Gastroesophageal sphincter (tissue), 4 donors: ENCODE measurements around the gene CDH15. TPM values are rescaled to one million over a fixed set of nuclear protein-coding genes. Genes with fewer than 3 reads are reported as not detected.

Experiments
- ATAC-seq: fragments of 150-250 bp; one replicate; pipeline ENCODE4 v1.9.1; 2016; ENCODE audit warnings: mild to moderate bottlenecking, moderate library complexity
- H3K27ac ChIP-seq, 4 donors: fragments of 200-600 bp; sonication (generic) in 3 of 4; 1 replicate in 3 of 4; 2 replicates in 1 of 4; pipeline ENCODE4 v1.5.1; 2016 to 2019
- H3K27me3 ChIP-seq: fragments of 200-600 bp; sonication (generic); one replicate; pipeline ENCODE4 v1.5.1; 2019
- H3K36me3 ChIP-seq, 2 donors: fragments of 200-600 bp; sonication (generic); one replicate each; pipeline ENCODE4 v1.5.1; 2019; ENCODE audit warnings: control low read depth in 1 of 2
- H3K4me1 ChIP-seq, 3 donors: fragments of 200-600 bp; sonication (generic); 1 replicate in 2 of 3; 2 replicates in 1 of 3; pipeline ENCODE4 v1.5.1; 2016 to 2019; ENCODE audit warnings: control low read depth in 2 of 3
- H3K4me3 ChIP-seq, 2 donors: fragments of 200-600 bp; sonication (generic); one replicate each; pipeline ENCODE4 v1.5.1; 2019; ENCODE audit warnings: mild to moderate bottlenecking in 1 of 2, moderate library complexity in 1 of 2
- H3K9me3 ChIP-seq, 3 donors: fragments of 200-600 bp; sonication (generic); one replicate each; pipeline ENCODE4 v1.5.1; 2017 to 2019; ENCODE audit warnings: control low read depth in 2 of 3
- EP300 ChIP-seq: sonication (generic); formaldehyde crosslinking; IDR thresholded peaks from one replicate; pipeline ENCODE4 v1.6.1; 2017; ENCODE audit warnings: antibody characterized with exemption, mild to moderate bottlenecking
- POLR2A ChIP-seq, 2 donors: fragments of 450-650 bp; IDR thresholded peaks; one replicate each; pipeline ENCODE4 v1.6.1; 2017; ENCODE audit warnings: antibody characterized with exemption in 2 of 2, mild to moderate bottlenecking in 2 of 2, moderate library complexity in 1 of 2
- POLR2AphosphoS5 ChIP-seq: sonication (generic); formaldehyde crosslinking; IDR thresholded peaks from one replicate; pipeline ENCODE4 v1.6.1; 2017; ENCODE audit warnings: antibody characterized with exemption
- WGBS, 2 donors: methylation state at CpG; one replicate each; pipeline ENCODE4 v1.1.5; 2018; ENCODE audit warnings: low coverage in 1 of 2; 5-methylcytosine and 5-hydroxymethylcytosine counted together
- total RNA-seq, 4 donors: library from RNA; depleted of rRNA; stranded (reverse); fragments of >200 nt; gene quantifications; one replicate each; pipeline ENCODE4 v1.1.0, GENCODE V29; 2016
- TF ChIP-seq, protein P1 (sequence below), 4 experiments: fragments of 200-600 bp in 2 of 4; fragments of 450-650 bp in 2 of 4; sonication (generic) in 1 of 4; IDR thresholded peaks; one replicate each; pipeline ENCODE4 v1.5.1; 2017 to 2019; ENCODE audit warnings: antibody characterized with exemption in 4 of 4, mild to moderate bottlenecking in 2 of 4, moderate library complexity in 2 of 4

CDH15 gene
- total RNA-seq, 4 donors from 2014 or later, result 0.15 to 1.1 (median 0.27) TPM; not detected in 1

DNA sequence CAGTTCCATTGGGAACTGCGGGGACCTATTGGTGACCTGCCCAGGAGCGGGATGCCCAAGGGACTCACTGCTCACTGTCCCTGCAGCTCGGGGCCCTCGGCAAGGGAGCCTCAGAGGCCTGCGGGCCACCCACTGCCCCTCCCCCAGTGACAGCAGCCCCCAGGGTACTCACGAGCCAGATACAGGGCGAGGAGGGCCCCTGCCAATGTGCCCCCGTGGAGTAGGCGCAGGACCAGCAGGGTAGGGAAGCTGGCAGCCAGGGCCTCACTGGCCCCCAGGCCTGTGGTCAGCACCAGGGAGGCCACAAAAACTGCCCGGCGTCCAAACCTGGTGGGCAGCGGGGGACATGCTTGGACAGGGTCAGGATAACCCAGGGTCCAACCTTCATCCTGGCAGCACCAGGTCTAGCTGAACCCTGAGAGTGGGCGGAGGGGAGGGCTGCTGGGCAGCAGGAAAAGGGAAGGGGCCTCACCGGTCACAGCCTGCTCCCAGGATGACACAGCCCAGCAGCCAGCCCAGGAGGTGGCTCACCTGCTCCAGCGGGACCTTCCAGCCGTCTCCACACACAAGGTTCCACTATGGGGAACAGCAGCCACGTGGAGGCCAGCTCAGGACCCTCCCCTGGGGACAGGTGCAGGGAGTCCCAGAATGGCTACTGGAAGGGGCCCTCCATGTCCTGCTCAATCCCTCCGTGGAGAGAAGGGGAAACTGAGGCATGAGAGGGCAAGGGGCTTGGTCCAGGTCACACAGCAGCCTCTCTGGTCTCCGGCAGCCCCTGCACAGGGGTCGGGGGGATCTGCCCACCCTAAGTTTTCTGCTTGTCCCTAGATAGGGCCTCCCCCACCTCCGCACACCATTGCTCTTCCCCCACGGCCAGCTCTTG, 27.9 kb downstream of the CDH15 start:
- Histone ChIP-seq H3K4me3 (no peak overlapping the region), H3K4me1 (peaks cover 0 to 23% (median 12%) of the 10 kb centered on the region in 3 donors), H3K27me3 (peaks cover 76% of the 10 kb centered on the region), H3K36me3 (no peaks in the 10 kb centered on the region), H3K27ac (no peak overlapping the region), H3K9me3 (peaks cover 0 to 9% (median 0%) of the 10 kb centered on the region in 3 donors)
- no peak for TF ChIP-seq POLR2AphosphoS5
- TF ChIP-seq, protein P1, sequence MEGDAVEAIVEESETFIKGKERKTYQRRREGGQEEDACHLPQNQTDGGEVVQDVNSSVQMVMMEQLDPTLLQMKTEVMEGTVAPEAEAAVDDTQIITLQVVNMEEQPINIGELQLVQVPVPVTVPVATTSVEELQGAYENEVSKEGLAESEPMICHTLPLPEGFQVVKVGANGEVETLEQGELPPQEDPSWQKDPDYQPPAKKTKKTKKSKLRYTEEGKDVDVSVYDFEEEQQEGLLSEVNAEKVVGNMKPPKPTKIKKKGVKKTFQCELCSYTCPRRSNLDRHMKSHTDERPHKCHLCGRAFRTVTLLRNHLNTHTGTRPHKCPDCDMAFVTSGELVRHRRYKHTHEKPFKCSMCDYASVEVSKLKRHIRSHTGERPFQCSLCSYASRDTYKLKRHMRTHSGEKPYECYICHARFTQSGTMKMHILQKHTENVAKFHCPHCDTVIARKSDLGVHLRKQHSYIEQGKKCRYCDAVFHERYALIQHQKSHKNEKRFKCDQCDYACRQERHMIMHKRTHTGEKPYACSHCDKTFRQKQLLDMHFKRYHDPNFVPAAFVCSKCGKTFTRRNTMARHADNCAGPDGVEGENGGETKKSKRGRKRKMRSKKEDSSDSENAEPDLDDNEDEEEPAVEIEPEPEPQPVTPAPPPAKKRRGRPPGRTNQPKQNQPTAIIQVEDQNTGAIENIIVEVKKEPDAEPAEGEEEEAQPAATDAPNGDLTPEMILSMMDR (IDR thresholded peaks at IDR 0.05), result no peak
- TF ChIP-seq POLR2A (IDR thresholded peaks at IDR 0.05), result no peak
- no peak for TF ChIP-seq EP300
- WGBS, 2 donors, result 60% methylated on average over 1 of the region's 22 CpGs; no CpG with 5 or more reads in 1 of the 2 donors
- no peak for ATAC-seq

DNA sequence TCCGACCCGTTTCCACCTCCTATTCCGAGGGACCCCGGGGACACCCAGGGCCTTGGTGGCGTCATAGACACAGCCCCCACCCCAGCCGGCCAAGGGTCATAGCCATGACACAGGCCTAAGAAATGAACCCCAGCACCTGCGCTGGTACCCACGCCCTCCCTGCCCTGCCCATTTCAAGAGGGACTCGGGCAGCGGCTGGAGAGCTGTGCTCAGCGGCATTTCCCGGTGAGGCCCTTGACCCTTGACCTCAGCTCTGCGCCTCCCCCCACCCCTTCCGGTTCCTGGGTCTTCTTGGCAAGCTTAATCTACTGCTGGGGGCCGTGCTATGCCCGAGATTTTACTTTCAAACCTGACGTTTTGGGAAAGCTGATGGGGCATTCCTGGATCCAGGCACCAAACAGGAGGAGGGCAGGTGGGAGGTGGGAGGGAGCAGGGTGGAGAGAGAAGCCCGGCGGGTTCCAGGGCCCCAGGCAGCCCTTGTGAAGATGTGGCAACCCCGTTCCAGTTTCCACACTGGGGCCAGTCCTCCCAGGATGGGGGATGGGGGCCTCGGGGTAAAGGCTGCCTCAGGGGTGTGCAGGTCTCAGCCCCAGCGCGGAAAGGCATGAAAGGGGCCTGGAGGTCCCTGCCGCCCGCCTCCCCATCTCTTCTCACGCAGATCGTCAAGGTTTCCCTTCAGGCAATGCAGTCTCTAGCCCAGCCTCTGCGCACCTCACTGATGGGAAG, 28.7 kb downstream of the CDH15 start, which contains the start of gene SLC22A31:
TSS of gene SLC22A31 (minus strand) at position 414 of the 726 bp plus-strand sequence. CDS start at position 378, 36 bp downstream.
- Histone ChIP-seq H3K9me3 (peaks cover 0 to 9% (median 0%) of the 10 kb centered on the region in 3 donors), H3K36me3 (no peaks in the 10 kb centered on the region), H3K4me3 (peak within 1 kb of the TSS in 1 of 2 donors; percentile 44), H3K27me3 (peaks cover 84% of the 10 kb centered on the region), H3K4me1 (peaks cover 0 to 23% (median 12%) of the 10 kb centered on the region in 3 donors), H3K27ac (no peak within 1 kb of the TSS)
- no peak for TF ChIP-seq EP300
- TF ChIP-seq POLR2AphosphoS5, result no peak
- TF ChIP-seq, protein P1 (IDR thresholded peaks at IDR 0.05), result no peak
- WGBS, 2 donors, result 9 to 14% methylated on average over 6 to 7 of the region's 28 CpGs
- ATAC-seq, result no peak

DNA sequence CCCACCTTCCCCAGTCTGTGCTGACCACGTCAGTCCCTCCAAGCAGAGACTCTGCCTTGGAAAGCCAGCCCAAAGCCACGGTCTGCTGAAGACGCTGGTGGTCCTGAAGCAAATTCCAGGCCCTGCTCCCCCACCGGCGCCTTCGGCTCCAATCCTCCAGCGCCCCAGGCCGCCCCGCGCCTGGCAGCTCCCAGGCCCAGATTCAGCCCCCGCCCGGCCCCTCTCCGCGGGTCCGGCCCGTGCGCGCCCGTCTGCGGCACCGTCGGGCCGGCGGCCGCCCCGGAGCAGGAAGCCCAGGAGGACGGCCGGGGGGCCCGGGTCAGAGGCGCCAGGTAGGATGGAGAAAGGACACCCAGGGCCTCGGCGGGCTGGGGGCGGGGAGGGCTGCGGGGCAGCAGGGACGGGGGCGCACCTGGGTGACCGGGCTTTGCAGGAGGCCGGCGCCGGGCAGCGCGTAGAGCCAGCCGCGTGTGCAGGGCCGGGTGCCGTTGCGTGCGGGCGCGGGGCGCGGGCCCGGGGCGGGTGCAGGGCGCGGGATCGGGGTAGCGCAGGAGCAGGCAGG, 29.4 kb downstream of the CDH15 start:
- H3K4me3 ChIP-seq, result peak overlapping the region in 1 of 2 donors; percentile 44
- H3K27me3 ChIP-seq, result peaks cover 90% of the 10 kb centered on the region
- 0% methylated on average over 3 of the region's 58 CpGs; no CpG with 5 or more reads in 1 of the 2 donors for WGBS, 2 donors

More for the DNA sequence above, 29.4 kb downstream of the CDH15 start:
- no peaks in the 10 kb centered on the region for H3K36me3 ChIP-seq
- TF ChIP-seq, protein P1 (IDR thresholded peaks at IDR 0.05), result no peak
- TF ChIP-seq POLR2A (IDR thresholded peaks at IDR 0.05), result no peak
- TF ChIP-seq EP300, result no peak
- no peak for TF ChIP-seq POLR2AphosphoS5
- peaks cover 0 to 23% (median 12%) of the 10 kb centered on the region in 3 donors for H3K4me1 ChIP-seq
- no peak overlapping the region for H3K27ac ChIP-seq
- ATAC-seq, result peak; percentile 8
- H3K9me3 ChIP-seq, result peaks cover 0 to 9% (median 0%) of the 10 kb centered on the region in 3 donors
